HG03039 (cell line): Measurements from ENCODE around the gene VDR.
A peak's percentile ranks its signal among the peaks of the same experiment; 100 is the strongest.

Source experiments
- ATAC-seq: cut with Tn5 transposase; IDR thresholded peaks from one replicate; pipeline ENCODE4 v1.9.1; 2021; ENCODE audit warnings: mild to moderate bottlenecking, moderate library complexity; ENCODE audit not compliant: unreplicated experiment

Gene VDR

GRCh38 chr12:47894652-47895051 is 10.1 kb downstream of the VDR start:
- no peak for ATAC-seq

GRCh38 chr12:47894068-47894467 is 10.7 kb downstream of the VDR start:
- no peak for ATAC-seq

GRCh38 chr12:47892819-47893218 is 12.0 kb downstream of the VDR start:
- no peak for ATAC-seq

- ATAC-seq = no peak
Measured at GRCh38 chr12:47891356-47891755, 13.4 kb downstream of the VDR start.

GRCh38 chr12:47889040-47889439 is 15.8 kb downstream of the VDR start:
- no peak for ATAC-seq

- ATAC-seq = no peak
Measured at GRCh38 chr12:47888153-47888819, 16.5 kb downstream of the VDR start.

GRCh38 chr12:47887529-47887928 is 17.3 kb downstream of the VDR start:
- ATAC-seq = no peak

- no peak for ATAC-seq
Measured at GRCh38 chr12:47886510-47887240, 18.1 kb downstream of the VDR start.

- no peak for ATAC-seq
Measured at GRCh38 chr12:47885566-47885965, 19.2 kb downstream of the VDR start.

GRCh38 chr12:47885012-47885501 is 19.7 kb downstream of the VDR start:
- ATAC-seq = peak; percentile 50

GRCh38 chr12:47884501-47884900 is 20.3 kb downstream of the VDR start:
- no peak for ATAC-seq

GRCh38 chr12:47883663-47884195 is 21.1 kb downstream of the VDR start:
- no peak for ATAC-seq

- peak; percentile 49 for ATAC-seq
Measured at GRCh38 chr12:47882781-47883546, 21.8 kb downstream of the VDR start.

GRCh38 chr12:47881826-47882427 is 22.9 kb downstream of the VDR start:
- no peak for ATAC-seq

GRCh38 chr12:47881051-47881450 is 23.7 kb downstream of the VDR start:
- ATAC-seq = no peak

GRCh38 chr12:47878918-47879481 is 25.8 kb downstream of the VDR start:
- no peak for ATAC-seq

- ATAC-seq = no peak
Measured at GRCh38 chr12:47878293-47878917, 26.4 kb downstream of the VDR start.

- no peak for ATAC-seq
Measured at GRCh38 chr12:47877081-47877480, 27.7 kb downstream of the VDR start.

- no peak for ATAC-seq
Measured at GRCh38 chr12:47876440-47876960, 28.3 kb downstream of the VDR start.
